ENCODE results near the gene SHTN1.

SHTN1 gene

DNA sequence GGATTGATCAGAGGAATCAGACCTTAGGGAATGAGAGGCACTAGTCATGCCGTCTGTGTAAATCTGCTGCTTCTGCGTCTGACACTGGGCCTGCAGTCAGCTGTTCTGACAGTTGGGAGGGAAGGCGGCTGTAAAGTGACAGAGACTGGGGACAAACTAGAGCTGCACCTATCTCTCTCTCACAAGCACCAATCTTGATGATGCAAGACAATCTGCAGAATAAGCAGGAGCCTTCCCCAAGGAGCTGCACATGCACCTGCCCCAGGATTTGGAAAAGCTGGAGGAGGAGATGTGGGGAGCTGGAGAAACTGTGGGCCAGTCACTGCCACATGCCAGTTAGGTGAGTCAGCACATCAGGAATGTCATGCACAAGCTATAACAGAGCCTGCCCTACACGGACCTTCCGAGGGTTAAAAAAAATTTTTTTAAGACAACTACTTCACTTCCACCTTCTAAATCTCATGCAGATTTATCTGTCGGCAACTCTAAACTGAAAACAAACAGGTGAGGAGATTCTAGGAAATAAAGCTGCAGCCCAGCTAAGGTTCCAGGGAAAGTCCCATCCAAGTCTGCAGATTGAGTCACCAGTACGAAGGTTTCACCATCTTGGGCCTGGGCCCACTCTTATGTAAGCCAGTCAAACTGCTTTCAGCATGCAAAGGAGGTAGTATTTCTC, 116.5 kb downstream of the SHTN1 start:
- H3K36me3 ChIP-seq (ENCODE audit: insufficient read depth, low read length) = no peaks in the 10 kb centered on the region
- no peaks in the 10 kb centered on the region for H3K9me3 ChIP-seq (ENCODE audit: low read length)
- H3K4me3 ChIP-seq (ENCODE audit: low read depth in 1 of 2, low read length in 2 of 2) = no peak overlapping the region
- no peak overlapping the region for H3K9ac ChIP-seq (ENCODE audit: low read length)
- H3K4me1 ChIP-seq (ENCODE audit: insufficient read depth, low read length) = no peaks in the 10 kb centered on the region
- no peaks in the 10 kb centered on the region for H3K27me3 ChIP-seq (ENCODE audit: control insufficient read depth in 1 of 2, insufficient read depth in 2 of 2, low read length in 2 of 2)
- no peak overlapping the region for H3K27ac ChIP-seq (ENCODE audit: low read depth, low read length)

DNA sequence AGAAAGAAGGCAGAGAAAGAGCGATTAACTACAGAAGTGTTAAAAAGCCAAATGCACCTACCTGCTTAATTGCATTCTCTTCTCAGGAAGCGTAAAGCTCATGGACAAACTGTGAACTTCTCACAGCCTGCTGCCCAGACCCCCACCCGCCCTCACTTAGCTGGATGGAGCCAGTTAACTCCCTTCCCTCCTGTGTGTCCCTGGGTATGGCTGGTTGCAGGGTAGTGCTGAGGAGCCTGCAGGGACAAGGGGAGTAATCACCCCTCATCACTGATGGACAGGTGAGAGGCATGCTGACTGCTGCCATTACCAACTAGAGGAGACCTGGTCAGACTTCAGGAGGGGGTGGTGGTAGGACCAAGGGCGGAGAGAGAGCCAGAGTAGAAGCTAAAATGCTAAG, 118.2 kb downstream of the SHTN1 start:
- H3K9me3 ChIP-seq (ENCODE audit: low read length) = no peaks in the 10 kb centered on the region
- H3K27ac ChIP-seq (ENCODE audit: low read depth, low read length) = no peak overlapping the region
- no peaks in the 10 kb centered on the region for H3K27me3 ChIP-seq (ENCODE audit: control insufficient read depth in 1 of 2, insufficient read depth in 2 of 2, low read length in 2 of 2)
- no peak overlapping the region for H3K9ac ChIP-seq (ENCODE audit: low read length)
- H3K4me1 ChIP-seq (ENCODE audit: insufficient read depth, low read length) = no peaks in the 10 kb centered on the region
- H3K36me3 ChIP-seq (ENCODE audit: insufficient read depth, low read length) = no peaks in the 10 kb centered on the region
- no peak overlapping the region for H3K4me3 ChIP-seq (ENCODE audit: low read depth in 1 of 2, low read length in 2 of 2)

DNA sequence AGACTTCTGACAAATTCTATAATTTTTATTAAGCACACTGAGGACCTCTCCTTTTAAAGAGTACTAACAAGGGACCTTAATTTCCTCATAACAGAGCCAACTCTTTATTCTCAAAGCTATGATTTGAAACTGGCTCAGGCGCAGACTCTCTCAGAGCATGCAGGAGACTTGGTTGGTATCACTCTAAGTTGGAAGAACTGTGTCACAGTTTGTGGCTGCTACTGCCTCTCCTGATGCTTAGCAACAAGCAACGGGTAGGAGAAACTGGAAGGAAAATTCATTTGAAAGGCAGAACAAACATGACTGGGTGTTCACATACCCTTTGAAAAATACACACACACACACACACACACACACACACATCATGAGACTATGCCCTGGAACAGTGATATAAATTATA, 122.3 kb downstream of the SHTN1 start:
- Histone ChIP-seq H3K4me1 (ENCODE audit: insufficient read depth, low read length) (no peaks in the 10 kb centered on the region), H3K27me3 (ENCODE audit: control insufficient read depth in 1 of 2, insufficient read depth in 2 of 2, low read length in 2 of 2) (no peaks in the 10 kb centered on the region), H3K9ac (ENCODE audit: low read length) (no peak overlapping the region), H3K27ac (ENCODE audit: low read depth, low read length) (no peak overlapping the region), H3K9me3 (ENCODE audit: low read length) (no peaks in the 10 kb centered on the region), H3K36me3 (ENCODE audit: insufficient read depth, low read length) (no peaks in the 10 kb centered on the region), H3K4me3 (ENCODE audit: low read depth in 1 of 2, low read length in 2 of 2) (no peak overlapping the region)

DNA sequence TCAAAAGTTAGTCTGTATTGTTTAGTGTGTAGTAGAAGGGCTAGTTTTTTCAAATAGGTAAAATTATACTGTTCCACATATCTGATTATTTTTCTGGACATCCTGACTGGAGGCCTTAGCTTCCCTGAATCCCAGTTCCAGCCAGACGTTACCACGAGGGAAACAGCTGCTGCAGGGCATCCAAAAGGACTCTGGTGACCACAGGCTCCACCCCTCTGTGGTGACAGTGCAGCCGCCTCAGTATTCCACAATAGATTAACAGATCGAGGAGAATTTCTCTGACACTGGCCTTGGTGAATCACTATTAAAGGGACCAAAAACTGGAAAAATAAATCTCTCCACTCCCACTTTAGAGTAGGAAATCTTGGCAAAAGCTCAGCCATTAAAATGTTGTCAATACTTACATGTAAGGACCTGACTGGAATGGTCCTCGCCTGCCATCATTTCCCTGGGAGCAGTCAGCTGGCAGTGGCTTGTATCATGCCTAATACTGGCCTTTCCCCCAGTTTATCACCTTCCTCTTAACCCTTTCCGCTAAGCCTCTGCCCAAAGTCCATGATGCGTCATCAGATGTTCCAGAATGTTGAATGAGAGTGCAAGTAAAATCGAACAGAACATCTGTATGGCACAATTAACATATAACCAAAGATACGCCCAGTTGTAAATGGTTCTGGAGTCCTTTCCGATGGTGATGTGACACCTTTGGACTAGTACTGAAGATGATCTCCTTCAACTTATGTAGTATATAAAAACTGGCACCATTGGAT, 124.1 kb downstream of the SHTN1 start:
- Histone ChIP-seq H3K9ac (ENCODE audit: low read length) (no peak overlapping the region), H3K27me3 (ENCODE audit: control insufficient read depth in 1 of 2, insufficient read depth in 2 of 2, low read length in 2 of 2) (no peaks in the 10 kb centered on the region), H3K4me3 (ENCODE audit: low read depth in 1 of 2, low read length in 2 of 2) (no peak overlapping the region)

DNA sequence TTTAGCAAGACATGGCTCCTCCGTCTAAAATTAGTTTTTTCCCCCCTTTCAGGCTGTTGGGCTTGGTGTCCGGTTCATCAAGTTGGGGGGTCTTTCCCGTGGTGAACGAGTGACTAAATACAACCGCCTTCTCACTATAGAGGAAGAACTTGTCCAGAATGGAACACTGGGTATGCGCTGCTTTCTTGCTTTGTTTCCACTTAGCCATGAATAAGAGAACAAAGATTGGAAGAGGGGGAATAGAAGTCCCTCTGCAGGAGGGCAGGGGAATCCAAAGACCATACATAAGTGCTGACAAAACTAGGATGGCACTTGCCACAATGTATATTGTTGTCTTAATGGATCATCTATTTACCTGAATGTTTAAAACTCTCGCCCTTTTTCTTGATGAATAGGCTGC, 125.2 kb downstream of the SHTN1 start:
- no peaks in the 10 kb centered on the region for H3K4me1 ChIP-seq (ENCODE audit: insufficient read depth, low read length)
- no peaks in the 10 kb centered on the region for H3K9me3 ChIP-seq (ENCODE audit: low read length)
- H3K27me3 ChIP-seq (ENCODE audit: control insufficient read depth in 1 of 2, insufficient read depth in 2 of 2, low read length in 2 of 2) = no peaks in the 10 kb centered on the region
- no peak overlapping the region for H3K4me3 ChIP-seq (ENCODE audit: low read depth in 1 of 2, low read length in 2 of 2)
- no peaks in the 10 kb centered on the region for H3K36me3 ChIP-seq (ENCODE audit: insufficient read depth, low read length)
- H3K27ac ChIP-seq (ENCODE audit: low read depth, low read length) = no peak overlapping the region
- no peak overlapping the region for H3K9ac ChIP-seq (ENCODE audit: low read length)

More for the DNA sequence above, 124.1 kb downstream of the SHTN1 start:
- H3K4me1 ChIP-seq (ENCODE audit: insufficient read depth, low read length) = no peaks in the 10 kb centered on the region
- no peaks in the 10 kb centered on the region for H3K9me3 ChIP-seq (ENCODE audit: low read length)
- no peaks in the 10 kb centered on the region for H3K36me3 ChIP-seq (ENCODE audit: insufficient read depth, low read length)
- no peak overlapping the region for H3K27ac ChIP-seq (ENCODE audit: low read depth, low read length)

DNA sequence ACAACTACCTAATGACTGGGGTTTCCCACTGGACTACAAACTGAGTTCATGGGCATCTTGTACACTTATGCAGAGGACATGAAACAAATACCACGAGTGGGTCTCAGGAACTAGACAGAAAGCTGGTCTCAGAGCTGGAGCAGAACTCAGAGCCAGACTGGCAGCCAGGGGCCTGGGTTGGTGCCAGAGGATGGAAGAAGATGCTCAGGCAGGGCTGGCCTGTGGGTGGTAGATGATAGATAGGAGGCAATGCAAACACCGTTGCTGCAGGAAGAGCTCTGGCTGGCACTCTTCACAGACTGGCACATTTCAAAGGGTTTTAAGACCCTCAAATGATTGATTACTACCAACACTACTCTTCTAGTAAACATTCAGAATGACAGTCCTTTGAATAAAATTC, 126.9 kb downstream of the SHTN1 start:
- Histone ChIP-seq H3K27me3 (ENCODE audit: control insufficient read depth in 1 of 2, insufficient read depth in 2 of 2, low read length in 2 of 2) (no peaks in the 10 kb centered on the region), H3K36me3 (ENCODE audit: insufficient read depth, low read length) (no peaks in the 10 kb centered on the region), H3K4me1 (ENCODE audit: insufficient read depth, low read length) (no peaks in the 10 kb centered on the region), H3K9ac (ENCODE audit: low read length) (no peak overlapping the region), H3K4me3 (ENCODE audit: low read depth in 1 of 2, low read length in 2 of 2) (no peak overlapping the region), H3K27ac (ENCODE audit: low read depth, low read length) (no peak overlapping the region), H3K9me3 (ENCODE audit: low read length) (no peaks in the 10 kb centered on the region)

DNA sequence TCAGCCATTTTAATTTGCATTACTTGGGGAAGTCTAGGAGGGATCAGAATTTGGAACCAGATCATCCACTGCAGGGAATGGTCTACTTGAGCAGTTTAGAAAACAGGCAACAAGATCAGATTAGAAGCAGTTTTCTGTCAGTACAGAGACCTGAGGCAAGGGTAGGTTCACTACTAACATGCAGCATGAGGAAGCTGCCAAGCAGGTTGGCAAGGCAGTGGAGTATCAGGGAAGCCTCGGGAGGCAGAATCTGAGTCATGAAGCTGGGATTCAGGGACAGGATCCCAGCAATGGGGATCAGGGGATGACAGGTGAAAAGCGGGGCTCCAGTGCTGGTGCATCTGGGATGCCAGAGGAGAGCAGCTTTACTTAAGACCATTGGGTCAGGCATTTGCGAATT, 127.6 kb downstream of the SHTN1 start:
- no peaks in the 10 kb centered on the region for H3K36me3 ChIP-seq (ENCODE audit: insufficient read depth, low read length)
- no peak overlapping the region for H3K27ac ChIP-seq (ENCODE audit: low read depth, low read length)
- no peaks in the 10 kb centered on the region for H3K4me1 ChIP-seq (ENCODE audit: insufficient read depth, low read length)
- no peak overlapping the region for H3K4me3 ChIP-seq (ENCODE audit: low read depth in 1 of 2, low read length in 2 of 2)
- H3K9me3 ChIP-seq (ENCODE audit: low read length) = no peaks in the 10 kb centered on the region
- no peak overlapping the region for H3K9ac ChIP-seq (ENCODE audit: low read length)
- no peaks in the 10 kb centered on the region for H3K27me3 ChIP-seq (ENCODE audit: control insufficient read depth in 1 of 2, insufficient read depth in 2 of 2, low read length in 2 of 2)

DNA sequence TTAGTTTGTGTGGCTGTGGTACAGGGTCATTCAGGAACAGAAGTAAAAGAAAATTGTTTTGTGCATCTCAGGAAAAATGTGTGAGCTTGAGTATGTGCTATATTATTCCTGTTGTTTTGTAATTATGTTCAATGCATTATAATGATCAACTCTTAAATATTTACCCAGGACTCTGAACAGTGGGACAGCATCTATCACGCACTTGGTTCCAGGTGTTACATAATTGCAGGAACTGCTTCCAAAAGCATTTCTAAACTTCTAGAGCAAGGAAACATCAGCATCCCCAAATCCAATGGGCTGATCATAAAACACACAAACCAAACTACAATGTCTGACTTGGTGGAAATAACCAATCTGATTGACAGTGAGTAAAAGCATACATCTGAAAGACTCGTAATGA, 129.1 kb downstream of the SHTN1 start:
- Histone ChIP-seq H3K9ac (ENCODE audit: low read length) (no peak overlapping the region), H3K4me1 (ENCODE audit: insufficient read depth, low read length) (no peaks in the 10 kb centered on the region), H3K4me3 (ENCODE audit: low read depth in 1 of 2, low read length in 2 of 2) (no peak overlapping the region), H3K9me3 (ENCODE audit: low read length) (no peaks in the 10 kb centered on the region), H3K27ac (ENCODE audit: low read depth, low read length) (no peak overlapping the region), H3K27me3 (ENCODE audit: control insufficient read depth in 1 of 2, insufficient read depth in 2 of 2, low read length in 2 of 2) (no peaks in the 10 kb centered on the region), H3K36me3 (ENCODE audit: insufficient read depth, low read length) (no peaks in the 10 kb centered on the region)

DNA sequence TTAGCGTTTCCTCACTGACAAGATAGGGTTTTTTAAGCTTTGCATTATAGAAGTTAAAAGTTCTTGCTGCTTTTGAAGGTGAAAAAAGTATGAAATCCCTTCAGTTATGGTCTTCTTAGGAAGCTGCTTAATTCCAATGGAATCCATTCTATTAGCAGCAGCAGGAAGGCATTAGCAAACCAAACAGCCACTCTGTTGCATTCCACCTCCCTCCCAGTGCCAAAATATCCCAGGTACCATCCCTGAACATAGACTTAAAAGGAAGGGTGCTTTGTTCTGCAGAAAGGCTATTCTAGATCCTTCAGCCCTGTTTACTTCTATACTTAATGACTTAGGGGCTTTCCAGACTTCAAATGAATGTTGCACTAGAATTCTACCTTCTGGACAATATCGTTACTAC, 131.9 kb downstream of the SHTN1 start:
- Histone ChIP-seq H3K9me3 (ENCODE audit: low read length) (no peaks in the 10 kb centered on the region), H3K27ac (ENCODE audit: low read depth, low read length) (no peak overlapping the region), H3K27me3 (ENCODE audit: control insufficient read depth in 1 of 2, insufficient read depth in 2 of 2, low read length in 2 of 2) (no peaks in the 10 kb centered on the region), H3K4me3 (ENCODE audit: low read depth in 1 of 2, low read length in 2 of 2) (no peak overlapping the region), H3K9ac (ENCODE audit: low read length) (no peak overlapping the region), H3K36me3 (ENCODE audit: insufficient read depth, low read length) (no peaks in the 10 kb centered on the region), H3K4me1 (ENCODE audit: insufficient read depth, low read length) (no peaks in the 10 kb centered on the region)

DNA sequence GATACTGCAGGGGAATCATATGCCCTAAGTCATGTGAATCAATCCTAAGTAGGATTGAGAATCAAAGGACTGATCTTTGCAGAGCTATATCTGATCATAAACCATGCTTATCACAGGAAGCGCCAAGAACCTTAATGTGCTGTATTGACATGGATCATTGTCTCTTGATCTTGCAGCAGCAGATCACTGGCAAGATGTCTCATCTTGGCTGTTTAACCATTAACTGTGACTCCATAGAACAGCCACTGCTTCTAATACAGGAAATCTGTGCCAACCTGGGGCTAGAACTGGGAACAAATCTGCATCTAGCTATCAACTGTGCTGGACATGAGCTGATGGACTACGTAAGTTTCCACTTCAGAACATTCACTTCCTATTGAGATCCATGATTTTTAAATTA, 134.0 kb downstream of the SHTN1 start:
- Histone ChIP-seq H3K27ac (ENCODE audit: low read depth, low read length) (no peak overlapping the region), H3K36me3 (ENCODE audit: insufficient read depth, low read length) (no peaks in the 10 kb centered on the region), H3K4me3 (ENCODE audit: low read depth in 1 of 2, low read length in 2 of 2) (no peak overlapping the region), H3K4me1 (ENCODE audit: insufficient read depth, low read length) (no peaks in the 10 kb centered on the region), H3K9me3 (ENCODE audit: low read length) (no peaks in the 10 kb centered on the region), H3K27me3 (ENCODE audit: control insufficient read depth in 1 of 2, insufficient read depth in 2 of 2, low read length in 2 of 2) (no peaks in the 10 kb centered on the region), H3K9ac (ENCODE audit: low read length) (no peak overlapping the region)

DNA sequence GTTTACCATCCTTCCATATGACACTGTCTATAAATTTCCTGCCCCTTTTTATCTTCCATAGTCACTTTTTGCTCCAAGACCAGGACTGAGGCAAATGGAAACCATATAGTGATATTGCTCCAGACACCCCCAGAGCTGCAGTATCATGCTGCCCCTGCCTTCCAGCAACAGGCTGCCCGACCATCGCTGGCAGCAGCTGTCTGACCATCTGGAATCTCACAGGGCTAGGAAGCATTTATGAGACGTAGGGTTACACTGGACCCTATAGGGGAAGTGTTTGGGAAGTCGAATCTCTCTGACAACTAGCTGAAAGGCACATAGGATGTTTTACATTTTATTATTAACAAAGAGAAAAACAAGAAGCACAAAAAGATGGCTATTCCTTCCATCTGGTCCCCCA, 136.3 kb downstream of the SHTN1 start:
- no peaks in the 10 kb centered on the region for H3K9me3 ChIP-seq (ENCODE audit: low read length)
- no peaks in the 10 kb centered on the region for H3K4me1 ChIP-seq (ENCODE audit: insufficient read depth, low read length)
- H3K4me3 ChIP-seq (ENCODE audit: low read depth in 1 of 2, low read length in 2 of 2) = no peak overlapping the region
- no peak overlapping the region for H3K9ac ChIP-seq (ENCODE audit: low read length)
- no peaks in the 10 kb centered on the region for H3K27me3 ChIP-seq (ENCODE audit: control insufficient read depth in 1 of 2, insufficient read depth in 2 of 2, low read length in 2 of 2)
- no peak overlapping the region for H3K27ac ChIP-seq (ENCODE audit: low read depth, low read length)
- no peaks in the 10 kb centered on the region for H3K36me3 ChIP-seq (ENCODE audit: insufficient read depth, low read length)

DNA sequence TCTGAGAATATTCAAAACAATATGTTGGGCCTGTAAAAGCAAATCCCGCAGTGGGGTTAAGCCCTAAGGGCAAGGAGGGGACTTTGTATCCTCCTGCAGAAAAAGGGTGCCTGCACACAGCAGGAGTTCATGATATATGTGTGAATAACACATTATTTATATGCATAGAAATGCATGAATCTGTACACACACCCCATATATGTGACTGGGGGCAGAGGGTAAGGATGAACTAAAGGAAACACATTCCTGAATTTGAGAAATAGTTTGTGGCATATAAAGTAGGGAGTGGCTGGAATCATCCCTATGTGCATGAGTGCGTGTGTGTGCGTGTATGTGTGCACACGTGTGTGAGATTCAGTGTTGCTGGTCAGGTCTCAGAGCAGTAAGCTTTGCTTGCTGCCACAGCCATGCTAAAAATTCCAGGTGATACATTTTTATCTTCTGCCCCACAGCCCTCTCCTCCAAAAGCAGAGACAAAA, 136.8 kb downstream of the SHTN1 start:
- Histone ChIP-seq H3K36me3 (ENCODE audit: insufficient read depth, low read length) (no peaks in the 10 kb centered on the region), H3K9ac (ENCODE audit: low read length) (no peak overlapping the region), H3K4me1 (ENCODE audit: insufficient read depth, low read length) (no peaks in the 10 kb centered on the region), H3K9me3 (ENCODE audit: low read length) (no peaks in the 10 kb centered on the region), H3K4me3 (ENCODE audit: low read depth in 1 of 2, low read length in 2 of 2) (no peak overlapping the region), H3K27me3 (ENCODE audit: control insufficient read depth in 1 of 2, insufficient read depth in 2 of 2, low read length in 2 of 2) (no peaks in the 10 kb centered on the region), H3K27ac (ENCODE audit: low read depth, low read length) (no peak overlapping the region)
